Cortex of kidney (tissue), 1 donor: ENCODE results near the gene TGM2.

Experiments used
- DNase-seq: peaks from one replicate; lab custom pipeline; 2025; lab: John Stamatoyannopoulos, UW

The TGM2 gene

GRCh38 chr20:38165089-38165965, at the start of gene TGM2:
Gene TGM2 (minus strand): TSS chr20:38165270. CDS start chr20:38165198, 72 bp downstream.
- DNase-seq = no peak

GRCh38 chr20:38214256-38215193, 49.5 kb upstream of the TGM2 start:
- DNase-seq = no peak

GRCh38 chr20:38213607-38213940, 48.5 kb upstream of the TGM2 start:
- DNase-seq = no peak

- no peak for DNase-seq
These were observed 47.9 kb upstream of the TGM2 start for GRCh38 chr20:38212806-38213606.

GRCh38 chr20:38211200-38212097, 46.4 kb upstream of the TGM2 start:
- no peak for DNase-seq

GRCh38 chr20:38210741-38211140, 45.7 kb upstream of the TGM2 start:
- DNase-seq = no peak

GRCh38 chr20:38209736-38210405, 44.8 kb upstream of the TGM2 start:
- DNase-seq = no peak

GRCh38 chr20:38209054-38209675, 44.1 kb upstream of the TGM2 start:
- no peak for DNase-seq

- DNase-seq = no peak
These were observed 43.5 kb upstream of the TGM2 start for GRCh38 chr20:38208523-38208922.

GRCh38 chr20:38208088-38208487, 43.0 kb upstream of the TGM2 start:
- DNase-seq = no peak

- no peak for DNase-seq
These were observed 42.6 kb upstream of the TGM2 start for GRCh38 chr20:38207621-38208020.

- DNase-seq = no peak
These were observed 39.9 kb upstream of the TGM2 start for GRCh38 chr20:38205001-38205400.

- no peak for DNase-seq
These were observed 38.9 kb upstream of the TGM2 start for GRCh38 chr20:38203981-38204357.

GRCh38 chr20:38203337-38203980, 38.4 kb upstream of the TGM2 start:
- no peak for DNase-seq

GRCh38 chr20:38202982-38203293, 37.9 kb upstream of the TGM2 start:
- DNase-seq = no peak

GRCh38 chr20:38202153-38202981, 37.3 kb upstream of the TGM2 start:
- no peak for DNase-seq

GRCh38 chr20:38201356-38201755, 36.3 kb upstream of the TGM2 start:
- DNase-seq = no peak

GRCh38 chr20:38200646-38201045, 35.6 kb upstream of the TGM2 start:
- no peak for DNase-seq
